GM08714 (cell line): ENCODE measurements around the gene PPFIA2.

Experiments
- H3K4me3 ChIP-seq: fragments of 200-500 bp; sonication (Bioruptor generic); 2 replicates; pipeline ENCODE4 v1.5.1; 2014; ENCODE audit warnings: mild to moderate bottlenecking, low read length, inconsistent platforms
- ZNF274 ChIP-seq: IDR thresholded peaks from 2 replicates; pipeline ENCODE4 v1.6.1; 2012; ENCODE audit warnings: mild to moderate bottlenecking, low read depth, low read length

PPFIA2 gene

DNA sequence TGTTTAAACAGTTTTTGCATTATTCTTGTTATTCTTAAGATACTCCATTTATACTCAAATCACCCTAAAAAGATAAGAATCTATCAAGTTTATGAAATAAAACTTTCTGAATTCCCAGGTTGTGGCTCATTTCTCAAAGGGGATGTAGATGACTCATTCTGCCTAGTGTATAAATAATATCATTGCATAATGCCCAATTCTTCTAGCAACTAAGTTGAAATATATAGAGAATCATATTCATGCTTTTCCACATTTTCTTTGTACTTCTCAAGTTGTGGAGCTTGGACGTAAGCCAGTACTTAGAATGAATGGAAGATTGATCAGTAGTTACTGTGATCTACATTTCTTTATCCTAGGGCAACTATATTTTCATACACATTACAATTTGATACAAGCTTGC, 201.1 kb downstream of the PPFIA2 start:
- TF ChIP-seq ZNF274, result no peak
- no peak overlapping the region for H3K4me3 ChIP-seq

DNA sequence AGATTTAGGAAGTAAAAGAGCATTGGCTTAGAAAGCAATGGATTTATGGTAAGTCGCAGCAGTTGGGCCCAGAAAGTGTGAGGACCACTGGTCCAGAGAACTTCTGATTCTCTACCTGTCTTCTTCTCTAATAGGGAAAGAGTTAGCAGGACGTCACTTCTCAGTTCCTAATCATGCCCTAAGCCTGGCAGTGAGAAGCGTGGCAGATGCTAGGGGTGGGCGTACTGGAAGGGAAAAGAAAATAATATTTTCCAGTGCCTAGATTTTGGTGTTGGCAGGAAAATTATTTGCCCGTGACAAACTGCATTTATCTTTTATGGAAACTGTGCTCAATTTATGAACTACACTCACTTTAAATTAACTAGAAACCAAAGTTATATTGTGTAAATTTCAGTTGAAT, 212.3 kb downstream of the PPFIA2 start:
- TF ChIP-seq ZNF274, result no peak
- H3K4me3 ChIP-seq, result no peak overlapping the region

DNA sequence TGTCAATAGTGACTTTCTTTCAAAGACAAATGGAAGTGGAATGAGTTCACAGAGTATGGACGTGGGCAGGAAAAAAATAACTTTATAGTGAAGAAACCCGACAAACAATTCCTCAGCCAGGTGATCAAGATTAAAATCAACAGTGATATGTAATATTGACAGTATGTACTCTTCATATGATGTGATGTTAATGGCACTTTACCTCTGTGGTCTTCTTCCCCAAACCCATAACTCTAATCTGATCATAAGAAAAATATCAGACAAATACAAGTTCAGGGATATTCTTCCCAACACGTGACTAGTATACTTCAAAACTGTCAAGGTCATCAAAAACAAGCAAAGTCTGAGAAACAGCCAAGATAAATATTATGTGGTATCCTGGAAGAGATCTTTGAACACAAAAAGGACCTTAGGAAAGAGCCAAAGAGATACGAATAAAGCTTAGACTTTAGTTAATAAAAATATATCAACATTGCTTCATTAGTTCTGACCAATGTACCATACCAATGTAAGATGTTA, 215.5 kb downstream of the PPFIA2 start:
- TF ChIP-seq ZNF274, result no peak
- H3K4me3 ChIP-seq, result no peak overlapping the region

DNA sequence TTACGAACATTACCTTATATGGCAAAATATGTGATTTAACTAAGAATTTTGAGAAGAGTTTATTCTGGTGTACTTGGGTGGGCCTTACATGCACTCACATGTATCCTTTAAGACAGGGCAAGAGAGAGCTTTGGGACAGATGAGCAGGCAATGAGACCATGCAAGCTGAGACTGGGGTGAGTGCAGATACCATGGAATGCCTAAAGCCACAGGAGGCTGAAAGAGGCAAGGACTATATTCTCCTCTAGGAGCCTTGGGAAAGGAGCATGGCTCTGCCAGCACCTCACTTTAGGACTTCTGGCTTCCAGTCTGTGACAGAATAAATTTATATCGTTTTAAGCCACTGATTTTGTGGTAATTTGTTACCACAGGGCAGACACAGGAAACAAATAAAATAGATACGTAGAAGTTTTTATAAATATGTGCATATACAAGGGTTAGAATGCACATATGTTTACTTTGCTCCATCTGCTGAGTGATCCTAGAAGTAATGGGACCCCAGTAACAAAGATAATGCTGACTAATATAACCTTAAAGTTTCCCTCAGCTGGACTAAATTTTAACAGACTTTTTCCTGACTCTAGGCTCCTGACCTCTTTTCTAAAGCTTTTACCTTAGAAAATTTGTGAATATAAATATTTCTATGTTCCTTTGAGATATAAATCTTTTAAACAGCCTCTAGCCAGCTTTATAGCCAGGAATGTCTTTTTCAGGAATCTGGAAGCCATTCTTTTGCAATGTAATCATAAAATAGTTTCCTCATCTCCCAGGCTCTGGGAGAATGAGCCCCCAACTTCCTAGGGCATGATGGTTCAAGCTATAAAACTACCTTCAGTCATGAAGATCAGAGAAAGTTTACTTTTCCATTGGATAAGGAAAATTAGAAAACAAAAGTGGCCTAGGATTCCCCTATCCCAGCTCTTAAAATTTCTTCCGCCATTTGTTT, 216.8 kb downstream of the PPFIA2 start:
- H3K4me3 ChIP-seq, result no peak overlapping the region
- no peak for TF ChIP-seq ZNF274

DNA sequence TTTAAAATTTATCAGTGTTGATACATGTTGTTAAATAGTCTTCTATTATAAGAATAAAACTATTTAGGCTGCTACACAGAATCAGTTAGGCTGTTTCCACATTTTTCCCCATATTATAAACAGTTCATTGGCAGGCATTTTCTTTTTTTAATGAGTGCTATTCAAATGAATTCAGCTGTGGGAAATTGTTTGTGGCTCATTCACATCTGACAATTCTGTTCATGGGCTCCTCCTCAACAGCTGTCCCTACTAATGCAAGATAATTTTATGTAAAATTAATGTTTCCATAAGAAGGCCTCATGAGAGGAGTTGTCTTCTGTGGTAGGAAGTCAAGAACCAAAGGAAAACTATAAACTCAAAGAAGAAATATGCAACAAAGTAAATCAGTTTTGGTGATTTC, 218.0 kb downstream of the PPFIA2 start:
- no peak overlapping the region for H3K4me3 ChIP-seq
- no peak for TF ChIP-seq ZNF274

DNA sequence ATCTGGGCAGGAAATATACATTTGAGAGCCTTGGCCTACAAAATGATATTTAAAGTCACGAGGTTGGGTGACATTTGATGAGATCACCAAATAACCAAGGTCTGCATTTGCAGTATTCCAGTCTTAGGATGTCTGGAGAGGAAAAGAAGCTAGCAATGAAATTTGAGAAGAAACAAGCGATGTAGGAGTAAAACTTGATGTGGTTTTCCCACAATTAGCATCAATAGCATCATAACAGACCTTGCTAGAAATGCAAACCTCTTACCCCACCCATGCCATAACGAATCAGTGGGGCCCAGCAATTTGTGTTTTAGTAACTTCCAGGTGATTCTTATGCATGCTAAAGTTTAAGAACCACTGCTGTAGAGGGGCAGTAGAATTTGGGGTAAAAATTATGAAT, 219.9 kb downstream of the PPFIA2 start:
- TF ChIP-seq ZNF274, result no peak
- no peak overlapping the region for H3K4me3 ChIP-seq

DNA sequence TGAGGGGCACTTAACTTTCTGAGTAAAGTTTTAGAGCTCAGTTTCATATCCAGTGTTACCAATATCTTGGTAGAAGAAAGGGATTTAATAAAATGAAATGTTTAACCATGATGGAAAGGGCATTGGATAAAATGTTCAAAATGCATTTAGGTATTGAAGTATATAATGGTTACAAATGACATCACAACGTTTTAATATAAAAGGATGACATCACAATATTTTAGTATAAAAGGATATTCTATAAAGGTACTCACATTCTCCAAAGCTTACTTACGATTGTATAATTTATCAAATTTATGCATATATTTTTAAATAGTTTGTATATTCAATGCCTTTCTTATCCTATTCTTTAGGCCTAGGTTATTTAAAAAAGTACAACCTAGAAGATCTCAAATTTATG, 226.1 kb downstream of the PPFIA2 start:
- TF ChIP-seq ZNF274, result no peak
- H3K4me3 ChIP-seq, result no peak overlapping the region

DNA sequence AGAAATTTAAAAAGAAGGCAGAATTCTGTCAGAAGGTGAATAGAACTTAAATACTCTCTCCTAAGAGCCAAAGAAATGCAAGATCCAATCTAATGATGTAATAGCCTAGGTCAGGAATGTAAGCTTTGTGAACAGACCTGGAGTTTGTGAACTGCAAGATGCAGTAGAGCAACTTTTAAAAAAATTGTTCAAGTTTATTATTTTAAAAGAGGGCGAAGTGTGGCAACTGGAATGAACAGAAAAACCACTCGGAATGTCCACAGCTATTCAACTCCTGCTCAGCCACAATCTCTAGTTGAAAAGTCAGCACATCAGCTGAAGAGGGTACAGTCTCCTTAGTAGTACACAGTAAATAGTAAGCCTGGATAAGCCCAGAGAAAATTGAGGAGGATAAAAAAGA, 228.8 kb downstream of the PPFIA2 start:
- no peak for TF ChIP-seq ZNF274
- no peak overlapping the region for H3K4me3 ChIP-seq

DNA sequence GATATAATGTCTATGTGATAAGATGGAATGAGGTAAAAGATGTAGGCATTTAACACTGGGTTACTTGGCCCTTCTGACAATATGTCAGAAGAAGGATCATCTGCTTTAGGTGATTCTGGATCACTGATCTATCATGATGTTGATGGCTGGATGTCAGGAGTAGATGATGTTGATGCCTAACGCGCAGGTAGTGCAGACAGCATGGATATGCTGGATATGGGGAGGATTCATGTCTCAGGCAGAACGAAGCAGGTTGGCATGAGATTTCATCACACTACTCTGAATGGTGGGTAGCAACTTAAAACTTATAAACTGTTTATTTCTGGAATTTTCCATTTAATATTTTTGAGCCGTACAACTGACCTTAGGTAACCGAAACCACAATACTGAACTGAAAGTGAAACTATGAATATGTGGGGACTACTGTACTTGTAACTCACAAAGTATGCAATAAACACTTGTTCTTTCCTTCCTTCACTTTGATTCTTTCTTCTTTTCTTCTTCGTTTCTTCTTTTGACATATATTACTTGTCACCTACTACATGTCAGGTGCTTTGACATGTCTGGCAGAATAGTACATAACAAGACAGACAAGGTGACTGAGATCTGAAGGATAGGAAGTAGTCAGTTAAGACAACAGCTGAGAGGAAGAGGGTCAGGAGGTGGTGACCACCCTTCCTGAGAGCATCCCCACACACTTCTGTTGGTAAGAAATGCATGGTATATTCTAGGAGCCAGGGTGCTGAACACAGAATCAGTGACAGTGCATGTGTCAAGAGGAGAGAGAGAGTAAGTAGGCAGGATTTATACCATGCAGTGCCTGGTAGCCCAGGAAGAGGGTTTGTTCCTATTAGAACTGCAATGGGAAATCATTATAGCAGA, 238.8 kb downstream of the PPFIA2 start:
- no peak for TF ChIP-seq ZNF274

DNA sequence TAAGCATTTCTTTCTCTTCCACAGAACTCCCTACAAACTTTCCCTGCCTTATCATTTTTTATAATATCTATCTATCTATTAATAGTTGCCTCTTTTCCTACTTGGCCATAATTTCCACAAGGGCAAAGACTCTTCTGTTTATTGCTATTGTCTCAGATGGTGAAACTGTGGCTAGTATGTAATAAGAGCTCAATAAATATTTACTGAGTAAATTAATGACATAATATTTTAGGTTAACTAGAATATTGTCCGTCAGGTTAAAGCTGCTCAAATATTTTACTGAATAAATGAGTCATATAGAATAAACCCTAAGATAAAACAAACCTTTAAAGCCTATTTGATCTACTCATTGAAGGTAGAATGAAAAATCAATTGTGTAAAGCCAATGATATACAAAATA, 240.5 kb downstream of the PPFIA2 start:
- no peak overlapping the region for H3K4me3 ChIP-seq
- no peak for TF ChIP-seq ZNF274

More for the DNA sequence above, 238.8 kb downstream of the PPFIA2 start:
- no peak overlapping the region for H3K4me3 ChIP-seq

DNA sequence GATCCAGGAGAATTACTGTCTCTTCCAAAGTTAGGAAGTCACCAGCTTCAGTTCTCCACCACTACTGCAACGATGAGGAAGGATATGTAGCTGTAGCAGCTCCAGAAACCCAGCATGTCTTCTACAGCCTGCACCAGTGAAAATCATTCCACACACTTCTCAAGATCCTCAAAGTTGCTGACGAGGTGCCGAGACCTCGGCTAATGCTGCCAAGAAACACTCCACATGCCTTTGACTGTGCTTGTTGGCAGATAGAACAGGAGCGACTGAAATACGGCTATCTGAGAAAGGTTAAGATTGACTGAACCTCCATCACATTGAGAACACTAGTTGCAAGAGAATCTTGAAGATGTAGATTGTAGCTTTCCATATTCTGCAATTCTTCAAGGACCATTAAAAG, 241.9 kb downstream of the PPFIA2 start:
- no peak overlapping the region for H3K4me3 ChIP-seq
- TF ChIP-seq ZNF274, result no peak

DNA sequence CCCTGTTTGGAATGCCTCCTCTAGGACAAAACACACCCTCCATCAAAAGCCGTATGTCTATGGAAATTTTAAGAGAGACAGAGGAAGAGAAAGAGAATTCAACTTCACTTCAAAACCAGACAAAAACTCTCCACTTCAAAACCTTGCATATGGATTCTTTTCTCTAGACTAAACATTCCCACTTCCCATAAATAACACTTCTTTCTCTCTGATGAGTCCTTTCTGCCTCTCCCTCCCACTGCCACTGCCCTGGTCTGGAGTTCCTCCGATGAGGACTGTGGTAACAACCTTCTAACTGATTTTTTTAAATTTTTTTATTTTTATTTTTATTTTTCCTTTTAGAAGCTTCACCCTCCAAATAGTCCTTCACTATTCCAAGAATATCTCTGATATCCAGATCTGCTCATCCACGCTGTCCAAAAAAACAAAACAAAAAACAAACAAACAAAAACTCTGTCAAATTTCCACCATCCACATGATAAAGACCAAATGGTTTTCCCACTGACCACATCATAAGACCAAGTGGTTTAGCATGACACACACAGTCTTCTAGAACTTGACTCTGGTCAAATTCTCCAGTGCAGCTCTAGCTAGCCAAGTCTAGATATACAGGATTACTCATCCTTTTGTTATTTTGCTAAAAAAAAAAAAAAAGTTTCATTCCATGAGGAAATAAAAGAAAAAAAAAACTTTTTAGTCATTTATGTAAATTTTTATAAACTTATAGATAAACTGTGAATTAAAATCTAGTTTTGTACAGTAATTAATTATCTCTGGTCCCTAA, 256.0 kb downstream of the PPFIA2 start:
- TF ChIP-seq ZNF274, result no peak
- no peak overlapping the region for H3K4me3 ChIP-seq

DNA sequence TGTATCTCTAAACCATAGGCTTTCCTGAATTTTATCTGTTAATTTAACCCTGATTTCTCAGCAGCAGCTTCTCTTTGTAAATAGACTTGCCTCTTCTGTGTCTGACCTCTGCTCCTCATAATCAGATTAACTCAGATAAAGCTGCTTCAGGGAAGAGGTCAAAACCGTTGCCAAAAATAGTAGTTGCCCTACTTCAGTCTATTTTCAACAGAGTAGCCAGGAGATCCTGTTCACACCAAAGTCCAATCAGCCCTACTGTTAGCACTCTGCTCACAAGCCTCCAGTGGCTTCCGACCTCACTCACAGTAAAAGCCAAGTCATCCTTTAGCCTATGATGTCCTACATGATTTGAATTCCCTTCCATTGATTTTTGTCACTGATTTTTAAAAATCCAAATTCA, 258.4 kb downstream of the PPFIA2 start:
- no peak for TF ChIP-seq ZNF274
- H3K4me3 ChIP-seq, result no peak overlapping the region

DNA sequence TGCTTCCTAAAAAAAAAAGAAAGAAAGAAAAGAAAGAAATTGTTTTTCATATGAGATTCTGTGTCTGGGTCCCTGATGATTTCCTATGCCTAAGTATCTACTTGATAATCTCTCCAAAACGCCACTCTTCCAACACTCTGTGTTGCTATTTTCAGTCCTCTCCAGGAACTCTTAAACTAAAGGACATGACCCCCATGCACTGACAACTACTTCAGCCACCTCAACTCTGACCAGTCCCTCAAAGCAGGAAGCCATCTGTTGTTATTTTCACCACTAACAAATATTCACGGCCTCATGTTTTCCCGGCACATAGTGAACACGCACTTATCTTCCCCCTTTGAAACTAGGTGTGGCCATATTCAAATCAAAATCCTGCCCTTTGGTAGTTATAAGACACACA, 259.3 kb downstream of the PPFIA2 start:
- H3K4me3 ChIP-seq, result no peak overlapping the region
- TF ChIP-seq ZNF274, result no peak
